ENCODE data around the gene GXYLT1.

The GXYLT1 gene

GRCh38 chr12:42187799-42188198 lies 43.1 kb upstream of the GXYLT1 start:
- Histone ChIP-seq H3K36me3 (ENCODE audit: control insufficient read depth, insufficient read depth, low read length) (no peaks in the 10 kb centered on the region), H3K27ac (no peak overlapping the region), H3K4me2 (ENCODE audit: low read length) (no peak overlapping the region), H3K9me3 (ENCODE audit: control insufficient read depth, low read length) (no peaks in the 10 kb centered on the region), H3K79me2 (peaks cover 16% of the 10 kb centered on the region), H3K4me3 (ENCODE audit: low read depth, low read length) (no peak overlapping the region), H3K27me3 (ENCODE audit: control insufficient read depth, insufficient read depth, low read length) (no peaks in the 10 kb centered on the region), H2AFZ (no peak overlapping the region), H3K4me1 (peaks cover 3% of the 10 kb centered on the region), H3K9ac (no peak overlapping the region)
- TF ChIP-seq CTCF (IDR thresholded peaks at IDR 0.05), result no peak

GRCh38 chr12:42186793-42187192 lies 42.1 kb upstream of the GXYLT1 start:
- Histone ChIP-seq H3K4me1 (peaks cover 3% of the 10 kb centered on the region), H3K4me2 (ENCODE audit: low read length) (no peak overlapping the region), H3K27me3 (ENCODE audit: control insufficient read depth, insufficient read depth, low read length) (no peaks in the 10 kb centered on the region), H3K36me3 (ENCODE audit: control insufficient read depth, insufficient read depth, low read length) (no peaks in the 10 kb centered on the region), H3K79me2 (peaks cover 16% of the 10 kb centered on the region), H3K9me3 (ENCODE audit: control insufficient read depth, low read length) (no peaks in the 10 kb centered on the region), H3K9ac (no peak overlapping the region), H2AFZ (no peak overlapping the region), H3K4me3 (ENCODE audit: low read depth, low read length) (no peak overlapping the region), H3K27ac (no peak overlapping the region)
- no peak for TF ChIP-seq CTCF (IDR thresholded peaks at IDR 0.05)

- no peak overlapping the region for H3K9ac ChIP-seq
- TF ChIP-seq CTCF (IDR thresholded peaks at IDR 0.05), result no peak
These were observed 37.7 kb upstream of the GXYLT1 start for GRCh38 chr12:42182394-42182793.

GRCh38 chr12:42180990-42181596 lies 36.4 kb upstream of the GXYLT1 start:
- Histone ChIP-seq H3K79me2 (peaks cover 35% of the 10 kb centered on the region), H3K27ac (no peak overlapping the region), H3K9me3 (ENCODE audit: control insufficient read depth, low read length) (no peaks in the 10 kb centered on the region), H3K9ac (no peak overlapping the region), H3K27me3 (ENCODE audit: control insufficient read depth, insufficient read depth, low read length) (no peaks in the 10 kb centered on the region), H3K4me2 (ENCODE audit: low read length) (no peak overlapping the region), H3K4me1 (no peaks in the 10 kb centered on the region), H3K4me3 (ENCODE audit: low read depth, low read length) (no peak overlapping the region), H2AFZ (no peak overlapping the region), H3K36me3 (ENCODE audit: control insufficient read depth, insufficient read depth, low read length) (no peaks in the 10 kb centered on the region)
- TF ChIP-seq CTCF (IDR thresholded peaks at IDR 0.05), result no peak

More at GRCh38 chr12:42182394-42182793, 37.7 kb upstream of the GXYLT1 start:
- H3K36me3 ChIP-seq (ENCODE audit: control insufficient read depth, insufficient read depth, low read length), result no peaks in the 10 kb centered on the region
- H3K27ac ChIP-seq, result no peak overlapping the region
- H3K79me2 ChIP-seq, result peaks cover 27% of the 10 kb centered on the region
- H3K4me1 ChIP-seq, result no peaks in the 10 kb centered on the region
- no peaks in the 10 kb centered on the region for H3K27me3 ChIP-seq (ENCODE audit: control insufficient read depth, insufficient read depth, low read length)
- H3K4me2 ChIP-seq (ENCODE audit: low read length), result no peak overlapping the region
- H3K4me3 ChIP-seq (ENCODE audit: low read depth, low read length), result no peak overlapping the region
- H3K9me3 ChIP-seq (ENCODE audit: control insufficient read depth, low read length), result no peaks in the 10 kb centered on the region
- no peak overlapping the region for H2AFZ ChIP-seq

- H3K27me3 ChIP-seq (ENCODE audit: control insufficient read depth, insufficient read depth, low read length), result no peaks in the 10 kb centered on the region
- H3K9ac ChIP-seq, result no peak overlapping the region
- no peak overlapping the region for H3K4me3 ChIP-seq (ENCODE audit: low read depth, low read length)
- H3K79me2 ChIP-seq, result peaks cover 33% of the 10 kb centered on the region
- H3K36me3 ChIP-seq (ENCODE audit: control insufficient read depth, insufficient read depth, low read length), result no peaks in the 10 kb centered on the region
- no peak overlapping the region for H2AFZ ChIP-seq
- no peaks in the 10 kb centered on the region for H3K9me3 ChIP-seq (ENCODE audit: control insufficient read depth, low read length)
- no peaks in the 10 kb centered on the region for H3K4me1 ChIP-seq
- no peak overlapping the region for H3K27ac ChIP-seq
- no peak for TF ChIP-seq CTCF (IDR thresholded peaks at IDR 0.05)
- no peak overlapping the region for H3K4me2 ChIP-seq (ENCODE audit: low read length)
These were observed 33.4 kb upstream of the GXYLT1 start for GRCh38 chr12:42178101-42178500.
